GM19467 (cell line): ENCODE results near the gene KCND2.
"Not testable (repeated sequence)": the region's sequence is repeated elsewhere in the genome, so short reads cannot be mapped to it uniquely, and the experiment has no call there.

ENCODE experiments used
- ATAC-seq: cut with Tn5 transposase; IDR thresholded peaks from one replicate; pipeline ENCODE4 v1.9.1; 2021; ENCODE audit warnings: mild to moderate bottlenecking, moderate library complexity; ENCODE audit not compliant: unreplicated experiment

KCND2 gene

GRCh38 chr7:120735791-120736190 lies 462.8 kb downstream of the KCND2 start:
- no peak for ATAC-seq

GRCh38 chr7:120738816-120739215 lies 465.8 kb downstream of the KCND2 start:
- no peak for ATAC-seq

- no peak for ATAC-seq
These were observed 467.4 kb downstream of the KCND2 start for GRCh38 chr7:120740348-120740747.

- no peak for ATAC-seq
These were observed 468.5 kb downstream of the KCND2 start for GRCh38 chr7:120741371-120742042.

- ATAC-seq, result no peak
These were observed 469.4 kb downstream of the KCND2 start for GRCh38 chr7:120742372-120742771.

GRCh38 chr7:120743128-120743527 lies 470.2 kb downstream of the KCND2 start:
- ATAC-seq, result no peak

- peak; percentile 47 for ATAC-seq
These were observed 487.1 kb downstream of the KCND2 start for GRCh38 chr7:120760050-120760449.

- no peak for ATAC-seq
These were observed 487.9 kb downstream of the KCND2 start for GRCh38 chr7:120760851-120761250.

- ATAC-seq, result no peak
These were observed 497.2 kb downstream of the KCND2 start for GRCh38 chr7:120770206-120770605.

- no peak for ATAC-seq
These were observed 501.5 kb downstream of the KCND2 start for GRCh38 chr7:120774481-120774880.

GRCh38 chr7:120775755-120776154 lies 502.8 kb downstream of the KCND2 start:
- ATAC-seq, result no peak

- ATAC-seq, result not testable (repeated sequence)
These were observed 506.1 kb downstream of the KCND2 start for GRCh38 chr7:120779078-120779477.

GRCh38 chr7:120780451-120780850 lies 507.5 kb downstream of the KCND2 start:
- ATAC-seq, result not testable (repeated sequence)

- ATAC-seq, result no peak
These were observed 508.0 kb downstream of the KCND2 start for GRCh38 chr7:120780938-120781337.

GRCh38 chr7:120781924-120782323 lies 508.9 kb downstream of the KCND2 start:
- ATAC-seq, result not testable (repeated sequence)

- ATAC-seq, result no peak
These were observed 510.3 kb downstream of the KCND2 start for GRCh38 chr7:120783273-120783672.

GRCh38 chr7:120783721-120784120 lies 510.7 kb downstream of the KCND2 start:
- no peak for ATAC-seq

- no peak for ATAC-seq
These were observed 512.1 kb downstream of the KCND2 start for GRCh38 chr7:120785095-120785494.

- ATAC-seq, result peak; percentile 92
These were observed 519.3 kb downstream of the KCND2 start for GRCh38 chr7:120792091-120792860.

- no peak for ATAC-seq
These were observed 519.8 kb downstream of the KCND2 start for GRCh38 chr7:120792861-120793130.

GRCh38 chr7:120793213-120793936 lies 520.4 kb downstream of the KCND2 start:
- no peak for ATAC-seq
